Tibial nerve (tissue), 4 donors: ENCODE measurements around the gene BTBD9.

Experiments
- CTCF ChIP-seq, 5 experiments: fragments of 200-600 bp in 3 of 5; fragments of 450-650 bp in 2 of 5; sonication (generic) in 3 of 5; IDR thresholded peaks; one replicate each; pipeline ENCODE4 v1.5.1; 2016 to 2019; ENCODE audit warnings: antibody characterized with exemption in 5 of 5, mild to moderate bottlenecking in 3 of 5, moderate library complexity in 2 of 5
- EP300 ChIP-seq, 2 donors: sonication (generic); formaldehyde crosslinking; IDR thresholded peaks; one replicate each; pipeline ENCODE4 v1.6.1; 2017; ENCODE audit warnings: antibody characterized with exemption in 2 of 2, mild to moderate bottlenecking in 1 of 2
- POLR2A ChIP-seq, 2 donors: fragments of 450-650 bp; IDR thresholded peaks; one replicate each; pipeline ENCODE4 v1.6.1; 2017; ENCODE audit warnings: antibody characterized with exemption in 2 of 2, mild to moderate bottlenecking in 2 of 2, moderate library complexity in 2 of 2

- TF ChIP-seq CTCF (IDR thresholded peaks at IDR 0.05): no peak
- no peak for TF ChIP-seq POLR2A (IDR thresholded peaks at IDR 0.05)
- no peak for TF ChIP-seq EP300 (IDR thresholded peaks at IDR 0.05)
Measured at GRCh38 chr6:38389875-38390274, 249.9 kb downstream of the BTBD9 start.
